KOPT-K1 (cell line): ENCODE results near the gene DSTYK.
"Not testable (repeated sequence)": the region's sequence is repeated elsewhere in the genome, so short reads cannot be mapped to it uniquely, and the experiment has no call there.

Experiments
- H3K27ac ChIP-seq: fragments of 200-600 bp; sonication (generic); 2 replicates; pipeline ENCODE4 v1.5.1; 2016; ENCODE audit warnings: antibody characterized with exemption, mild to moderate bottlenecking, low read depth, low read length; ENCODE audit not compliant: poor library complexity, severe bottlenecking
- H3K36me3 ChIP-seq: fragments of 200-600 bp; sonication (generic); 2 replicates; pipeline ENCODE4 v1.5.1; 2017; ENCODE audit warnings: antibody characterized with exemption, mild to moderate bottlenecking, low read length, moderate library complexity; ENCODE audit not compliant: insufficient read depth
- H3K9me3 ChIP-seq: fragments of 200-600 bp; sonication (generic); 2 replicates; pipeline ENCODE4 v1.5.1; 2017; ENCODE audit warnings: antibody characterized with exemption, low read length, mild to moderate bottlenecking; ENCODE audit not compliant: insufficient read depth, poor library complexity, severe bottlenecking

Gene DSTYK

DNA sequence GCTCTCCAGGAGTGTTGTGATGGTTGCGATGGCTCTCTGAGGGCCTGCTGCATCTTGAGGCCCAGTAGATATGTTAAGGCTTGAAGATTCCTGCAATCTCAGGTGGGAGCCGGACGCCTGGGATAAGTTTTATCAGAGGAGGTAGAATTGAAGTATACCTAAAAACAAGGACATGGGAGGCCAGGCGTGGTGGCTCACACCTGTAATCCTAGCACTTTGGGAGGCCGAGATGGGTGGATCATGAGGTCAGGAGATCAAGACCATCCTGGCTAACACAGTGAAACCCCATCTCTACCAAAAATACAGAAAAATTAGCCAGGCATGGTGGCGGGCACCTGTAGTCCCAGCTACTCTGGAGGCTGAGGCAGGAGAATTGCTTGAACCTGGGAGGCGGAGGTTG, 22.5 kb upstream of the DSTYK start:
- not testable (repeated sequence) for H3K27ac ChIP-seq, H3K9me3 ChIP-seq, H3K36me3 ChIP-seq

DNA sequence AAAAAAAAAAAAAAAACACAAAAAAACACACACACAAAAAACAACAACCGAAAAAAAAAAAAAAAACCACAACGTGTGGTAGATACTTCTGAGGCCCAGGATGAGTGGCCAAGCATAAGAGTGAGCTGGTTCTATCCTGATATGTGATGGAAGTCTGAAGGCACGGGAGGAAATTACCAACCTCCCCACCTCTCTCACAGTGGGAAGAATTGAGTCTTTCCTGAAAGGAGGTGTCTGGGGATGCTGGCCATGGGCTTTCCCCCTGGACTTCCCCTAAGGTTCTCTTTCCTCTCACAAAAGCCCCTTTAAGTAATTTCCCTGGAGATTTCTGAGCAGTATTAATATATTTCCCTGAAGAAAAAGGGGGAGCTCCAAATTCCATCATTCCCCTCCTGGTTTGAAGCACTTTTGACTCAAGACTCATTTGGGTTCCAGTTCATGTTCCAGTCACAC, 21.5 kb upstream of the DSTYK start:
- H3K27ac ChIP-seq, result no peak overlapping the region
- no peaks in the 10 kb centered on the region for H3K36me3 ChIP-seq
- no peaks in the 10 kb centered on the region for H3K9me3 ChIP-seq

DNA sequence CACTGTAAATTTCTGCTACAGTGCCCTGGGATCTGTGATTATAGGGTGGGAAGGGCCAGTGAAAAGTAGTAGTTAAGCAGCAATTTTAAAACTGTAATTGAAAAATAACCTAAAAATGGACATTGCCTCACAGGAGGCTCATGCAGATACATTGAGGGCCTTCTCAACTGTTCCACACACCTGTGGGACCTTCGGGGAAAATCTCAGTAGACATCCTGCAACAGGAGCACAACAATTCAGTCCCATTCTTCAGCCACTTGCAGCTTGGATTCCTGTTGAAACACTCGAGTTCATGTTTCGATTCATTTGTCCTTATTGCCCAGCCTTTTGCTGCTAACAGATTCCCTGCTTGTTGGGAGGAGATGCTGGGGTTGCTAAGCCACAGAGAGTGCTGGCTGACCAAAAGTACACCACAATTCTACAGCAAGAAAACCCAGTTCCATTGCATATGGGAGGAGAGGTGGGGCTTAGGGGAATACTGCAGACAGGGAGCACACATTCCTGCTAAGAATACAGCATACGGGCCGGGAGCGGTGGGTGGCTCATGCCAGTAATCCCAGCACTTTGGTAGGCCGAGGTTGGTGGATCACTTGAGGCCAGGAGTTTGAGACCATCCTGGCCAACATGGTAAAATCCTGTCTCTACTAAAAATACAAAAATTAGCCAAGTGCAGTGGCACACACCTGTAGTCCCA, 20.8 kb upstream of the DSTYK start:
- Histone ChIP-seq H3K9me3 (no peaks in the 10 kb centered on the region), H3K27ac (no peak overlapping the region), H3K36me3 (no peaks in the 10 kb centered on the region)

DNA sequence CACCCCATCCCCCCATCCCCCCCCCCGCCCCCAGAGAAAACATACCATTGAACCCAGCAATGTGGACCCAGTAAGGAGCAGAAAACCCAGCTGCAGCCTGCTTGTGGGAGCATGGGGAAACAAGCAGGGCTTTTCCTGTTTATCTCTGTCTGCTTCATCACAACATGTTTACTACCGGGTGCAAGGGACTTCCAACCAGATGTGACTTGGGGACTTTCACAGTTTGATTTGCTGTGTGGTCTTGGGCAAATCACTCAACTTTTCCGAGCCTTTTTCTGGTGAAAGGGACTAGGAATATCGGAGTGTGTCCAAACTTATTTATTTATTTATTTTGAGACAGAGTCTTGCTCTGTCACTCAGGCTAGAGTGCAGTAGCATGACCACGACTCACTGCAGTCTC, 19.5 kb upstream of the DSTYK start:
- H3K9me3 ChIP-seq, result no peaks in the 10 kb centered on the region
- no peaks in the 10 kb centered on the region for H3K36me3 ChIP-seq
- no peak overlapping the region for H3K27ac ChIP-seq

DNA sequence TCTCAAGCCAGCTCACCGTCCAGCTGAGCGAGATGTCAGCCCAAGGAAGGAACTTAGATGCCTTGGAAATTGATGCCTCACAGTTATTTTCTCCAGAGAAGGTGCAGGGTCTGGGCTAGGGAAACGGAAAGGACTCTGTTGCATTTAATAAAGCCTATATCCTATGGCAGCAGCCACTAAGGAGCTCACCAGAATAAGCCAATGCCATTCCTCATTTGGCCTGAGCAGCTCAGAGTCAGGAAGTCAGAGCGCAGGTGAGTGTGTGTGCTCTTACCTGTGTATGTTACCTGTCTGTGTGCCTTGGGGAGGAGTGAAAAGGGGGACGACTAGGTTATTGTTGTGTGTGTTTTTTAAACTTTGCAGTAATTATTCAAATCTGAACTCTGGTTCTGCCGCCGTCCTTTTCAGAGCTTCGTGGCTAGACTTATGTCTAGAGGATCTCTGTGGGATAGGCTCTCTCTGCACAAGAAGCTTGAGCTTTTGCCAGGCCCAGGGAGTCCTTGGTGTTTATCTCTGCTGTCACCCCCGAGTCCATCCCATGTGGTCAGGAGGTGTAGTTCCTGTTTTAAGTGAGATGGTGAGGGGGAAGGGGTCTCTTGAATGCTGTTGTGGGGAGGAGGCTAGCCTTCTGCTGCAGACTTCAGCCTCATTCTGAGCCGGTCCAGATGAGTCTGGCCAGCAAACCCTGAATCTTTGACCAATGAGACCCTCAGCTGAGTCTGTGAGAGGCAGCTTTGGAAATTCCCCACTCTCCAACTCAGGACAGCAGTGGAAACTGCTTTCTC, 18.6 kb upstream of the DSTYK start:
- H3K36me3 ChIP-seq, result no peaks in the 10 kb centered on the region
- no peaks in the 10 kb centered on the region for H3K9me3 ChIP-seq
- no peak overlapping the region for H3K27ac ChIP-seq

DNA sequence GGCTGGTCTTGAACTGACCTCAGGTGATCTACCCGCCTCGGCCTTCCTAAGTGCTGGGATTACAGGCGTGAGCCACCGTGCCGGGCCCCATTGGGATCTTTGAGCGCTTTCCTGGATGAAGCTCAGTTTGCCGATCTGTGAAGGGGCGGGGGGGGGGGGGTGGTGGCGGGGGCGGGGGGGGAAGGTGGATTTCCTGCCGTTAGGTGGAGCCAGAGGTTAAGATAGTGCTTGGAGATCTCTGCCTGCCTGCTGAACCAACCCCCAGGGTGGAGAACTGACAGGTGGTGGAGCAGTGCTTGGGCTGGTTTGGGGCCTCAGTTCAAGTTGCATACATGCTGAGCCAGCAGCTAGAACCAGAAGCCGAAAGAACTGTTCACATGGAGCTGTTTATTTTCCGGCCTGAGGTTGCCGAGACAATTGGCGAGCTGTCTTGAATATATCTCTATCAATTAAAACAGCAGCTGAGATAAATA, 17.9 kb upstream of the DSTYK start:
- Histone ChIP-seq H3K27ac (no peak overlapping the region), H3K9me3 (no peaks in the 10 kb centered on the region), H3K36me3 (no peaks in the 10 kb centered on the region)

DNA sequence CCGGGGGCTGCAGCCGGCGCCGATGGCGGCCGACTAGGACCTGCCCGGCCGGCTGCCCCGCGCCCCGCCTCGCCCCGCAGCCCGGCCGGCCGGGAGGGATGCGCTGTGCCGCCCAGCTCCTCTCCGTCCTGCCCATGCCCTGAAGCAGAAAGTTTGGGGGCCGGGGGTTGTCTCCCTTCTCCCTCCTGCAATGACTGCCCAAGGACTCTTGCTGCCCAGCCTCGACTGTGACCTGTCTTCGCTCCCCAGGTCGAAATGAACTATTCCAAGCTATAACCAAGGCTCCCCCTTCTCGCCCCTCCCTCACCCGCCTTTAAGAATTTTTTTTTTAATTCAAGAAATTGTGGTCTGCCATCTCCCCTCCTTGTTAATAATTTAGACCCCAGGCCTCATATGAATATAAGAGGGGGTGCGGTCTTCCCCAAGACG, 16.6 kb upstream of the DSTYK start:
- H3K9me3 ChIP-seq, result no peaks in the 10 kb centered on the region
- H3K27ac ChIP-seq, result no peak overlapping the region
- no peaks in the 10 kb centered on the region for H3K36me3 ChIP-seq

DNA sequence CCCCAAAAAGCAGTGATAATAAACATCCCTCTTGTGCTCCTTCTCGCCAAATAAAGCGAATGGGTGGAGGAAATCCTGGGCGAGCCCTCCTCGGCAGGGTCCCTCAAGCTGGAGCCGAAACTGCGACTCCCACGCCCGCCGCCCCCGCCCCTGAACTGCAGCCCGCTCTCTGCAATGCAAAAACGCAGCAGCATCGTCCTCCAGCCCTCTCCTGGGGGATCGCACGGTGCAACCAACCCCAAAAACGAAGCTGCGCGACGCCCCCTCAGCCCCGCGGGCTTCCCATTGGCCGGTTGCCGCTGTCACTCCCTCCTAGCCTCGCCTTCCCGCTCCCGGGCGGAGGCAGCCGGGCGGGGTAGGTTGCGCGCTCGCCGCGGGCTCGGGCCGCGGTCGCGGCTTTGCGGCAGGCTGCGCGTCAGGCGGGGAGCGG, 16.1 kb upstream of the DSTYK start, which contains the start of gene TMCC2:
Gene TMCC2 (plus strand): TSS at position 363 of the 430 bp plus-strand sequence. CDS start 619 bp downstream, outside the sequence.
- Histone ChIP-seq H3K27ac (no peak within 1 kb of the TSS), H3K9me3 (no peaks in the 10 kb centered on the region)

DNA sequence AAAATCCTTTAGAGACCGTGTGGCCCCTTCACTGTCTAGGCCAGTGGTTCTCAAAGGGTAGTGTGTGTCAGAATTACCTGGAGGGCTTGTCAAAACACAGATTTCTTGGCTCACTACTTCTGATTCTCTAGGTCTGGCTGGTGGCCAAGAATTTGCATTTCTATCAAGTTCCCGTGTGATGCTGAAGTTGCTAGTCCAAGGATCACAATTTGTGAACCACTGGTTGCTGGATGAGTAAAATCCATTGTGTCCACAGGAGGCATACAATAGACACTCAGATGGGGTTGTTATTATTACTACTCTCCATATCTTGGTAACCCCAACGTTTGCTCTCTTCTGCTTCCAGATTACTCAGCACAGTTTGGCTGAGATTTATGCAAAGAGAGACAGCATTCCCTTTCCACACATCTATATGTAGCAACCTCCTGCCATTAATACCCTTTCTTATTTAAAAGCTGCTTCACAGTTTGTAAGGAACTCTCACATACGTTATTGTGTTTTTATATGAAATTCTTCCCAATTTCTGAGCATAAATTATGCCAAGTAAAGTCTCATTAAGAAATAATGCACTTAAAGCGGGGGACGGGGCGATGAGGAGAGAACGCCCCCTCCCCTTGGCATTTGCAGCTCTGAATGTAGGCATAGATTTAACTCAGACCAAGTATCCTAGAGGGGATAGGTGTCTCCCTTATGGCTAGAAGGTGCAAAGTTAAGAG, 15.5 kb upstream of the DSTYK start:
- no peaks in the 10 kb centered on the region for H3K36me3 ChIP-seq
- H3K27ac ChIP-seq, result no peak overlapping the region
- no peaks in the 10 kb centered on the region for H3K9me3 ChIP-seq

More for the DNA sequence above, 16.1 kb upstream of the DSTYK start, which contains the start of gene TMCC2:
- H3K36me3 ChIP-seq, result no peaks in the 10 kb centered on the region

DNA sequence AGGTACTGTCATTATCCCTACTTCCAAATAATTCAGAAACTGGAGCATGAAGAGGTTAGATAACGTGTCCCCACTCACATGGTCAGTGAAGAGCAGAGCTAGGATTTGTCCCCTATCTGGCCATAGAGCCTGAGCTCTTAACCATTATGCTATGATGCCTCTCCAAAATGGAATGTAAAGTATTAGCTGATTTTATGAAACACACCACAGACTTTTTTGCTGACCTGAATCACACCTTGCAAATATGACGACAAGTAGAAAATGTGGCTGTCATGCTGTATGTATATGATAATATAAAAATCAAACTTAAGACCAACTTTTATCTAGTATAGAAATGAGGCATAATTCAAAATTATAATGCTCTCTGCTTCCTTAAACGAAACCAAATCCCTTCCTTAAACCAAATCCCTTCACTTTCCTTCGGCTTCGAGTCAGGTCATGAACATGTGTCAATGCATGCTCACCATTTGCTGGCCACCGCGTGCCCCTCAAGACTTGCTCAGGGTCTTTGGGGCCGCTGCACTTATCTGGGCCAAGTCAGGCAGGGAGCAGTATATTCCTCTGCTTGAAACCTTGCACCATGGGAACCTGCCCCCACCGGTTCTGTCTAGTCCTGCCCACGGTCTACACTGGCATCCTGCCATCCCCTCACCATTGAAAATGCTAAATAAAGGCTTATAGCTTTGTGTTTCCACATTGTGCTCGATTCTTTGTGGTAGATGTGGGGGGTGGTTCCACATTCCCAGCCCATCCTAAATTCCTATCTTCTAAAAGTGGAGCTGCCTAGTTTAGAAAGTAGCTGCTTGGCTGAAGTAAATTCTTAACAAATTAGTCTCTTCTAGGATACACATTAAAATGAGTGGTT, 14.6 kb upstream of the DSTYK start:
- H3K27ac ChIP-seq, result no peak overlapping the region
- H3K9me3 ChIP-seq, result no peaks in the 10 kb centered on the region
- H3K36me3 ChIP-seq, result no peaks in the 10 kb centered on the region

DNA sequence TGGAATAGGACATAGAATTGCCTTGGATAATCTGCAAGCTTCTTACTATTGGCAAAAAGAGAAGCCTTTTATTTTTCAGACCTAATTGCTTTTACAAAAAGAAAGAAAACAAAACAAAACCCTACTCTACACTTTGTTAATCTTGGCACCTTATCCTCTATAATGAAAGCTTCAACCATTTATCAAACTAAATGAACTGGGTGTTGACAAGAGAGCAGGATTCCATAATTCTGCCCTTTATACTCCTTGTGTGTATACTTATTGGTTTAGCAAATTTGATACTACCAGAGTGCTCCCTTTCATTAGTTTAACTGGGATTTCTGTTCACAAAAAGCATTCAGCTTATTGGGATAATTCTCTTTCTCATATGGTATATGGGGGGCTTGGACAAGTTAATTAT, 13.2 kb upstream of the DSTYK start:
- Histone ChIP-seq H3K9me3 (no peaks in the 10 kb centered on the region), H3K36me3 (no peaks in the 10 kb centered on the region), H3K27ac (no peak overlapping the region)

DNA sequence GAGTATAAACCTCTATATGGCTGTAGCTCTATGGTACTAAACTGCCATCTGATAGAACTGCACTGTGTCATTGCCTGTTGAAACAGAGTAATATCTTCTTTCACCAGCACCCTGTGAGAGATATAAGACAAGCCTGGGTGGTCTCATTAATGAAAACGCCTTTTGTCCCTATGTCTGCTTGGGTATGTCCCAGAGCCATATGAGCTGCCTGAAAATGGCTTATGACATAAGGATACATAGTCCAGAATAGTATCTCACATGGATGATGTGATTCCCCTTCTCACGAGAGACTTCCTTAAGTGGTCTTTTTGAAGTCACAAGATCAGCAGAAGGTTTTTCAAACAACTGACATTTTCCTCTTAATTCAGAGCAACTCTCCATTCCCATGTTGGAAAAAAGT, 8.9 kb upstream of the DSTYK start:
- Histone ChIP-seq H3K9me3 (no peaks in the 10 kb centered on the region), H3K36me3 (no peaks in the 10 kb centered on the region), H3K27ac (no peak overlapping the region)

DNA sequence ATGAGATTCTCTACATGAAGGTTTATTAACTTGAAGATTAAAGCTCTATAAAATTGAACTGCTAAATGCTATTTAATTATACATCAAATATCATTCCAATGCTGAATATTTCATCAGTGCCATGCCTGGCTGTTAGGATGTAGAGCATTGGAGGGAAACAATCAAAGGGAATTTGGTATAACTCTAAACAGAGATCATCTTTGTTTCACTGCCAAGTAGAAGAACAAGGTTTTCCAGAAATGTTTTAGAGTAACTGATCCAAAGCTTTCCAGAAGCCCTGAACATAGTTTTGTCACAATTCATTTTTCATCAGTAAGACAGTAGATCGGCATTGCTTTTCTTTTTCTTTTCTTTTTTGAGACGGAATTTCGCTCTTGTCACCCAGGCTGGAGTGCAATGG, 5.9 kb upstream of the DSTYK start:
- Histone ChIP-seq H3K9me3 (no peaks in the 10 kb centered on the region), H3K36me3 (no peaks in the 10 kb centered on the region), H3K27ac (no peak overlapping the region)

DNA sequence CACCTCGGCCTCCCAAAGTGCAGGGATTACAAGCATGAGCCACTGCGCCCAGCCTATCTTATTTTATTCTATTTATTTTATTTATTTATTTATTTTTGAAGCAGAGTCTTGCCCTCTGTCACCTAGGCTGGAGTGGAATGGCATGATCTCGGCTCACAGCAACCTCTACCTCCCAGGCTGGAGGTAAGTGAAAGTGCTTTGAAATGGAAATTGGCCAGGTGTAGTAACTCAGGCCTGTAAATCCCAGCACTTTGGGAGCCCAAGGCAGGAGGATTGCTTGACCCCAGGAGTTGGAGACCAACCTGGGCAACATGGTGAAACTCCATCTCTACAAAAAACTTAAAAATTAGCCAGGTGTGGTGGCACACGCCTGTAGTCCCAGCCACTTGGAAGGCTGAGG, 5.1 kb upstream of the DSTYK start:
- H3K9me3 ChIP-seq, result no peaks in the 10 kb centered on the region
- H3K36me3 ChIP-seq, result no peaks in the 10 kb centered on the region
- no peak overlapping the region for H3K27ac ChIP-seq
